Neural cell (in vitro differentiated cells): Measurements from ENCODE around the gene ADAP1. TPM values are rescaled to one million over a fixed set of nuclear protein-coding genes. Genes with fewer than 3 reads are reported as not detected.
"Not testable (repeated sequence)": the region's sequence is repeated elsewhere in the genome, so short reads cannot be mapped to it uniquely, and the experiment has no call there.

Experiments
- H2AFZ ChIP-seq: fragments of 200-600, 300-800 bp; sonication (generic), shearing (Covaris generic); 2 replicates; pipeline ENCODE4 v1.6.0; 2014; ENCODE audit warnings: low read depth, mild to moderate bottlenecking, antibody characterized with exemption, low read length, moderate library complexity
- H3F3A ChIP-seq: fragments of 200-600 bp; shearing (Covaris generic); 2 replicates; pipeline ENCODE4 v1.6.1; 2016; ENCODE audit warnings: mild to moderate bottlenecking, moderate library complexity, mixed read lengths, antibody characterized with exemption, low read length; ENCODE audit not compliant: insufficient read depth, poor library complexity, severe bottlenecking
- H3K27ac ChIP-seq: fragments of 200-600, 300-800 bp; sonication (generic), shearing (Covaris generic); 2 replicates; pipeline ENCODE4 v1.5.1; 2014; ENCODE audit warnings: mild to moderate bottlenecking, low read length, moderate library complexity
- H3K27me3 ChIP-seq: fragments of 300-800, 200-600 bp; sonication (generic), shearing (Covaris generic); 2 replicates; pipeline ENCODE4 v1.6.0; 2014; ENCODE audit warnings: mild to moderate bottlenecking, low read depth, low read length, moderate library complexity; ENCODE audit not compliant: insufficient read depth
- H3K36me3 ChIP-seq: fragments of 300-800, 200-600 bp; sonication (generic), shearing (Covaris generic); 2 replicates; pipeline ENCODE4 v1.5.1; 2014; ENCODE audit warnings: mild to moderate bottlenecking, antibody characterized with exemption, low read length, moderate library complexity; ENCODE audit not compliant: insufficient read depth
- H3K4me2 ChIP-seq: fragments of 300-800, 200-600 bp; sonication (generic), shearing (Covaris generic); 2 replicates; pipeline ENCODE4 v1.6.0; 2014; ENCODE audit warnings: mild to moderate bottlenecking, low read length
- H3K4me3 ChIP-seq: fragments of 300-800, 200-600 bp; sonication (generic), shearing (Covaris generic); 2 replicates; pipeline ENCODE4 v1.5.1; 2014; ENCODE audit warnings: mild to moderate bottlenecking, low read length, moderate library complexity
- H3K79me2 ChIP-seq: fragments of 200-600 bp; shearing (Covaris generic); replicated peaks from 2 replicates; pipeline ENCODE4 v1.6.0; 2014; ENCODE audit warnings: mild to moderate bottlenecking, low read length, moderate library complexity; ENCODE audit not compliant: insufficient read depth
- H3K9ac ChIP-seq: fragments of 300-800, 200-600 bp; sonication (generic), shearing (Covaris generic); 2 replicates; pipeline ENCODE4 v1.6.1; 2016; ENCODE audit warnings: mild to moderate bottlenecking, low read length, mixed read lengths
- H3K9me2 ChIP-seq: fragments of 200-600 bp; shearing (Covaris generic); 2 replicates; pipeline ENCODE4 v1.6.1; 2016; ENCODE audit warnings: mild to moderate bottlenecking, low read length, mixed read lengths; ENCODE audit not compliant: insufficient read depth
- H3K9me3 ChIP-seq: fragments of 200-600, 300-800 bp; sonication (generic), shearing (Covaris generic); 2 replicates; pipeline ENCODE4 v1.6.1; 2016; ENCODE audit warnings: mild to moderate bottlenecking, mixed run types, low read length, moderate library complexity, mixed read lengths
- H4K20me1 ChIP-seq: fragments of 200-600 bp; shearing (Covaris generic); 2 replicates; pipeline ENCODE4 v1.6.1; 2016; ENCODE audit warnings: mild to moderate bottlenecking, mixed run types; ENCODE audit not compliant: insufficient read depth
- EP300 ChIP-seq: fragments of 450-650 bp; conservative IDR thresholded peaks from 2 replicates; pipeline ENCODE4 v1.6.1; 2014; ENCODE audit warnings: antibody characterized with exemption, mild to moderate bottlenecking, moderate library complexity; ENCODE audit not compliant: poor library complexity, severe bottlenecking
- EZH2 ChIP-seq: fragments of 200-600, 300-800 bp; shearing (Covaris generic), sonication (generic); IDR thresholded peaks from 2 replicates; pipeline ENCODE4 v1.6.1; 2014; ENCODE audit warnings: antibody characterized with exemption, low read length, borderline replicate concordance, mild to moderate bottlenecking; ENCODE audit not compliant: insufficient read depth, poor library complexity, severe bottlenecking
- MXI1 ChIP-seq: fragments of 450-650 bp; conservative IDR thresholded peaks from 2 replicates; pipeline ENCODE4 v1.6.1; 2014; ENCODE audit warnings: antibody characterized with exemption, mild to moderate bottlenecking; ENCODE audit not compliant: poor library complexity, severe bottlenecking
- POLR2AphosphoS5 ChIP-seq: IDR thresholded peaks from 2 replicates; pipeline ENCODE4 v1.6.1; 2012
- RAD21 ChIP-seq: fragments of 450-650 bp; conservative IDR thresholded peaks from 2 replicates; pipeline ENCODE4 v1.6.1; 2014; ENCODE audit warnings: antibody characterized with exemption, mild to moderate bottlenecking, moderate library complexity
- SMC3 ChIP-seq: fragments of 450-650 bp; conservative IDR thresholded peaks from 2 replicates; pipeline ENCODE4 v1.6.1; 2014; ENCODE audit warnings: antibody characterized with exemption, mild to moderate bottlenecking, moderate library complexity; ENCODE audit not compliant: poor library complexity
- TAF1 ChIP-seq: IDR thresholded peaks from 2 replicates; pipeline ENCODE4 v1.6.1; 2012; ENCODE audit warnings: low read depth
- polyA plus RNA-seq: library from polyadenylated mRNA; depleted of rRNA; stranded (reverse); fragments of >200 nt; gene quantifications from 2 replicates; pipeline ENCODE4 v1.2.3, GENCODE V29; 2014
- TF ChIP-seq, protein P1 (sequence below): fragments of 450-650 bp; IDR thresholded peaks from 2 replicates; pipeline ENCODE4 v1.5.1; 2014; ENCODE audit warnings: antibody characterized with exemption, mild to moderate bottlenecking, moderate library complexity; ENCODE audit not compliant: poor library complexity, severe bottlenecking
- TF ChIP-seq, protein P2 (sequence below): IDR thresholded peaks from 2 replicates; pipeline ENCODE4 v1.6.1; 2012; ENCODE audit warnings: borderline replicate concordance

ADAP1 gene
- polyA plus RNA-seq, 1 donor from 2014 or later: 76.8 TPM

DNA sequence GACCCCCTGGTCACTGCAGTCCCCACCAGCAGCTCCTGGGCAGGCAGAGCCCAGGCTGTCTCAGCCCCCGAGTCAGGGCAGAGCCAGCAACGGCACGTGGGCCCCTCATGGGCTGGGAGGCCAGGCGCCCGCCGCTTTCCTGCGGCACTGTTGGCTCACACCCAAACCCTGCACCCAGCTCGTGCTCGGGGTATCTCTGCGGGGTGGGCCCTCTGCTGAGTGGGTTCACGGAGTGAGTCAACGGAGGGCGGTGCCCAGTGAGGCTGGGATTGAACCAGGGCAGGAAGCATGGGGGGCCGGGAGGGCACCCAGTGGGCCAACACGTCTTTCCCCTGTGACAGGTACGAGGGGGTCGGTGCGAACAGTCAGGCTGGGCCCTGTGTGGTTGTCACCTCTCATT is 28.9 kb downstream of the ADAP1 start:
- no peaks in the 10 kb centered on the region for H4K20me1 ChIP-seq
- H3F3A ChIP-seq: no peaks in the 10 kb centered on the region
- H3K9ac ChIP-seq: no peak overlapping the region
- H3K4me2 ChIP-seq: no peak overlapping the region
- no peaks in the 10 kb centered on the region for H3K36me3 ChIP-seq
- H3K27me3 ChIP-seq: no peaks in the 10 kb centered on the region
- H3K27ac ChIP-seq: no peak overlapping the region
- no peak overlapping the region for H3K4me3 ChIP-seq
- H3K9me3 ChIP-seq: no peaks in the 10 kb centered on the region
- TF ChIP-seq MXI1 (no peak), SMC3 (no peak), EZH2 (no peak), EP300 (no peak)
- TF ChIP-seq, protein P1, sequence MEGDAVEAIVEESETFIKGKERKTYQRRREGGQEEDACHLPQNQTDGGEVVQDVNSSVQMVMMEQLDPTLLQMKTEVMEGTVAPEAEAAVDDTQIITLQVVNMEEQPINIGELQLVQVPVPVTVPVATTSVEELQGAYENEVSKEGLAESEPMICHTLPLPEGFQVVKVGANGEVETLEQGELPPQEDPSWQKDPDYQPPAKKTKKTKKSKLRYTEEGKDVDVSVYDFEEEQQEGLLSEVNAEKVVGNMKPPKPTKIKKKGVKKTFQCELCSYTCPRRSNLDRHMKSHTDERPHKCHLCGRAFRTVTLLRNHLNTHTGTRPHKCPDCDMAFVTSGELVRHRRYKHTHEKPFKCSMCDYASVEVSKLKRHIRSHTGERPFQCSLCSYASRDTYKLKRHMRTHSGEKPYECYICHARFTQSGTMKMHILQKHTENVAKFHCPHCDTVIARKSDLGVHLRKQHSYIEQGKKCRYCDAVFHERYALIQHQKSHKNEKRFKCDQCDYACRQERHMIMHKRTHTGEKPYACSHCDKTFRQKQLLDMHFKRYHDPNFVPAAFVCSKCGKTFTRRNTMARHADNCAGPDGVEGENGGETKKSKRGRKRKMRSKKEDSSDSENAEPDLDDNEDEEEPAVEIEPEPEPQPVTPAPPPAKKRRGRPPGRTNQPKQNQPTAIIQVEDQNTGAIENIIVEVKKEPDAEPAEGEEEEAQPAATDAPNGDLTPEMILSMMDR: no peak
- TF ChIP-seq, protein P2, sequence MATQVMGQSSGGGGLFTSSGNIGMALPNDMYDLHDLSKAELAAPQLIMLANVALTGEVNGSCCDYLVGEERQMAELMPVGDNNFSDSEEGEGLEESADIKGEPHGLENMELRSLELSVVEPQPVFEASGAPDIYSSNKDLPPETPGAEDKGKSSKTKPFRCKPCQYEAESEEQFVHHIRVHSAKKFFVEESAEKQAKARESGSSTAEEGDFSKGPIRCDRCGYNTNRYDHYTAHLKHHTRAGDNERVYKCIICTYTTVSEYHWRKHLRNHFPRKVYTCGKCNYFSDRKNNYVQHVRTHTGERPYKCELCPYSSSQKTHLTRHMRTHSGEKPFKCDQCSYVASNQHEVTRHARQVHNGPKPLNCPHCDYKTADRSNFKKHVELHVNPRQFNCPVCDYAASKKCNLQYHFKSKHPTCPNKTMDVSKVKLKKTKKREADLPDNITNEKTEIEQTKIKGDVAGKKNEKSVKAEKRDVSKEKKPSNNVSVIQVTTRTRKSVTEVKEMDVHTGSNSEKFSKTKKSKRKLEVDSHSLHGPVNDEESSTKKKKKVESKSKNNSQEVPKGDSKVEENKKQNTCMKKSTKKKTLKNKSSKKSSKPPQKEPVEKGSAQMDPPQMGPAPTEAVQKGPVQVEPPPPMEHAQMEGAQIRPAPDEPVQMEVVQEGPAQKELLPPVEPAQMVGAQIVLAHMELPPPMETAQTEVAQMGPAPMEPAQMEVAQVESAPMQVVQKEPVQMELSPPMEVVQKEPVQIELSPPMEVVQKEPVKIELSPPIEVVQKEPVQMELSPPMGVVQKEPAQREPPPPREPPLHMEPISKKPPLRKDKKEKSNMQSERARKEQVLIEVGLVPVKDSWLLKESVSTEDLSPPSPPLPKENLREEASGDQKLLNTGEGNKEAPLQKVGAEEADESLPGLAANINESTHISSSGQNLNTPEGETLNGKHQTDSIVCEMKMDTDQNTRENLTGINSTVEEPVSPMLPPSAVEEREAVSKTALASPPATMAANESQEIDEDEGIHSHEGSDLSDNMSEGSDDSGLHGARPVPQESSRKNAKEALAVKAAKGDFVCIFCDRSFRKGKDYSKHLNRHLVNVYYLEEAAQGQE: no peak
- no peak overlapping the region for H2AFZ ChIP-seq
- H3K9me2 ChIP-seq: no peaks in the 10 kb centered on the region
- H3K79me2 ChIP-seq: no peaks in the 10 kb centered on the region

DNA sequence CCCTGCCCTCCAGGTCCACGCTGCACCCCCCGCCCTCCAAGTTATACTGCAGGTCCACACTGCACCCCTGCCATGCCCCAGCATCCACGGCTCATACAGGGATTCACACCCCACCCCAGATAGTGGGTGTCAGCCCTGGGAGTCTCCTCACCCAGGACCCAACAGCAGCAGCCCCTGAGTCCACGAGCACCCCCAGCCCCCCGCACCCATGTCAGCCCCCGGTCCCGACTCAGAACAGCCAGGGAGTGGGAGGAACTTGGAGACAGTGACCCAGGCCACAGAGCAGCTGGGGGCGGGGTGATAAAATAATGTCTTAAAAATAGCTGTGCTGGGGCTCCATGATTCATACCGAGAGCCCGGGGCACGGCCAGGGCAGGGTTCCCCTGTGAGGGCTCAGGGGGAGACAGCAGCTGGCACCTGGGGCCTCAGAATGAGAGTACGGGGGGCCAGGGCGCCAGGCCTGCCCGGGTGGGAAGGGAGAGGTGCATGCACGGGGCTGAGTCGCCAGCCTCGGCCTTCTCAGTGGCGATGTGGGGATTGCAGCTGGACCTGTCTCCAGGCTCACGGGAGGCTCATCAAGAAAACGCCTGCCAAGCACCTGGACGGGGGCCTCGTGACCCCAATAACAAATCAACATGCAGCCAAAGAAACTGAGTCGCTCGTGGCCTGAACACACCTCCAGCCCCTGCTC is 29.8 kb downstream of the ADAP1 start:
- no peak overlapping the region for H2AFZ ChIP-seq
- no peaks in the 10 kb centered on the region for H3K9me3 ChIP-seq
- TF ChIP-seq, protein P1: no peak
- TF ChIP-seq, protein P2: no peak
- TF ChIP-seq MXI1: no peak
- TF ChIP-seq SMC3: no peak
- no peak for TF ChIP-seq RAD21
- no peak for TF ChIP-seq POLR2AphosphoS5
- TF ChIP-seq EP300: no peak
- no peak for TF ChIP-seq TAF1
- TF ChIP-seq EZH2: no peak
- no peak overlapping the region for H3K27ac ChIP-seq
- H3K9me2 ChIP-seq: no peaks in the 10 kb centered on the region
- H4K20me1 ChIP-seq: no peaks in the 10 kb centered on the region
- H3K79me2 ChIP-seq: no peaks in the 10 kb centered on the region
- no peaks in the 10 kb centered on the region for H3F3A ChIP-seq
- H3K27me3 ChIP-seq: no peaks in the 10 kb centered on the region
- H3K4me2 ChIP-seq: no peak overlapping the region
- no peaks in the 10 kb centered on the region for H3K36me3 ChIP-seq
- no peak overlapping the region for H3K4me3 ChIP-seq
- no peak overlapping the region for H3K9ac ChIP-seq

DNA sequence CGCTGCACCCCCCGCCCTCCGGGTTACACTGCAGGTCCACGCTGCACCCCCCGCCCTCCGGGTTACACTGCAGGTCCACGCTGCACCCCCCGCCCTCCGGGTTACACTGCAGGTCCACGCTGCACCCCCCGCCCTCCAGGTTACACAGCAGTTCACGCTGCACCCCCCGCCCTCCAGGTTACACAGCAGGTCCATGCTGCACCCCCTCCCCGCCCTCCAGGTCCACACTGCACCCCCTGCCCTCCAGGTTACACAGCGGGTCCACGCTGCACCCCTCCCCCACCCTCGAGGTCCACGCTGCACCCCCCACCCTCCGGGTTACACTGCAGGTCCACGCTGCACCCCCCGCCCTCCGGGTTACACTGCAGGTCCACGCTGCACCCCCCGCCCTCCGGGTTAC is 30.4 kb downstream of the ADAP1 start:
- H3K27ac ChIP-seq, H3K27me3 ChIP-seq: not testable (repeated sequence)

More for the DNA sequence above, 30.4 kb downstream of the ADAP1 start:
- H3K4me2 ChIP-seq, H3K9me3 ChIP-seq, H3K36me3 ChIP-seq, H2AFZ ChIP-seq, H3K79me2 ChIP-seq, H3F3A ChIP-seq, H3K9ac ChIP-seq, H4K20me1 ChIP-seq, H3K4me3 ChIP-seq, H3K9me2 ChIP-seq: not testable (repeated sequence)
